Hindlimb muscle (tissue), 1 donor: Measurements from ENCODE around the gene CHKA. TPM values are rescaled to one million over a fixed set of nuclear protein-coding genes. Genes with fewer than 3 reads are reported as not detected.

ENCODE experiments used
- DNase-seq: peaks from one replicate; pipeline ENCODE4 v3.0.0-alpha.2; 2013
- polyA plus RNA-seq: library from polyadenylated mRNA; unstranded; fragments of 120-200 nt; gene quantifications from one replicate; pipeline ENCODE4 v1.2.1, GENCODE V29; 2013; ENCODE audit not compliant: insufficient read length

CHKA gene
- polyA plus RNA-seq, 1 donor, result 20.4 TPM

GRCh38 chr11:68012843-68013610 is 108.2 kb downstream of the CHKA start:
- no peak for DNase-seq

- DNase-seq, result no peak
These were observed 108.9 kb downstream of the CHKA start for GRCh38 chr11:68012044-68012842.

GRCh38 chr11:68011051-68011943 is 109.9 kb downstream of the CHKA start:
- DNase-seq, result no peak

GRCh38 chr11:68010090-68011041 is 110.8 kb downstream of the CHKA start, which contains the start of gene ALDH3B1:
ALDH3B1 (plus strand) TSS chr11:68010327; CDS start chr11:68015298, 4,971 bp downstream.
- DNase-seq, result no peak

GRCh38 chr11:68009391-68010089 is 111.6 kb downstream of the CHKA start:
- DNase-seq, result no peak

- no peak for DNase-seq
These were observed 112.5 kb downstream of the CHKA start for GRCh38 chr11:68008381-68009337.

- DNase-seq, result no peak
These were observed 113.4 kb downstream of the CHKA start for GRCh38 chr11:68007498-68008380.

- no peak for DNase-seq
These were observed 114.5 kb downstream of the CHKA start for GRCh38 chr11:68006606-68007166.

- no peak for DNase-seq
These were observed 116.4 kb downstream of the CHKA start for GRCh38 chr11:68004551-68005335.

GRCh38 chr11:68003846-68004550 is 117.2 kb downstream of the CHKA start, which contains the start of gene UNC93B1:
UNC93B1 (minus strand) TSS chr11:68004097; CDS start chr11:68004043, 54 bp downstream.
- DNase-seq, result peak; percentile 73

- no peak for DNase-seq
These were observed 118.0 kb downstream of the CHKA start for GRCh38 chr11:68002938-68003845.
